B cell (primary cell): ENCODE measurements around the gene RAP1A.

ENCODE experiments used
- CTCF ChIP-seq: fragments of 200-600 bp; IDR thresholded peaks from one replicate; pipeline ENCODE4 v1.8.0; 2022; ENCODE audit warnings: antibody characterized with exemption, mild to moderate bottlenecking
- EZH2 ChIP-seq: IDR thresholded peaks from 2 replicates; pipeline ENCODE4 v1.6.1; 2012; ENCODE audit warnings: borderline replicate concordance, low read depth, mild to moderate bottlenecking, moderate library complexity, low read length; ENCODE audit not compliant: insufficient read depth, poor library complexity, severe bottlenecking

DNA sequence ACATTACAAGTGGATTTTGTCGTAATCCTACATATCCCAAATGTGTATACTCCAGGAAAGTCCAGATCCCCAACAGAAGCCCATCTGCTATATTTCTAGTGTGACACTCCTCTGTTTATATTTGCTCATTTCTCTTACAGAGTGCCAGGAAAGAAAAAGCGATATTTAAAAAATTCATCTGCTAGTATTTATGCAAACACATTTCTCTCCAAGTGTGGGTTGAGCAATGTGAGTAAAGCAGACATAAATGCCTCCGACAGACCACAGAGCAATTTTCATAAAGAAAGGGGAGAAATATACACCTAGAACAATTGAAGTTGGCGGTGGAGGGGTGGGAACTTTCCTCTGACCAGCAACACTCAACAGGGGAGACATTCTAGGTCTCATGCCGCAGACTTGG, 22.2 kb upstream of the RAP1A start:
- no peak for TF ChIP-seq CTCF
- TF ChIP-seq EZH2: no peak
